Measurements from ENCODE around the gene OTUD3.

GRCh38 chr1:19955534-19956170 is 73.5 kb downstream of the OTUD3 start:
- TF ChIP-seq CTCF (IDR thresholded peaks at IDR 0.05) (no peak), POLR2A (IDR thresholded peaks at IDR 0.05) (no peak)

All from tibial nerve (tissue), 3 donors.